ENCODE results near the gene SLC28A1. TPM values are rescaled to one million over a fixed set of nuclear protein-coding genes. Genes with fewer than 3 reads are reported as not detected.

The SLC28A1 gene
- total RNA-seq, 4 donors from 2014 or later: 0.21 to 0.43 TPM; not detected in 2

- TF ChIP-seq POLR2A (IDR thresholded peaks at IDR 0.05): no peak
- no peak for TF ChIP-seq CTCF (IDR thresholded peaks at IDR 0.05)
- Histone ChIP-seq H3K27ac (no peak overlapping the region), H3K27me3 (no peaks in the 10 kb centered on the region), H3K4me1 (no peaks in the 10 kb centered on the region), H3K4me3 (no peak overlapping the region), H3K9me3 (no peaks in the 10 kb centered on the region), H3K36me3 (no peaks in the 10 kb centered on the region)
- DNase-seq: no peak
- intact Hi-C loops (cut with DNase I; ENCODE audit: low total_unique reads): no loop called here
Observed at GRCh38 chr15:84953726-84954125, 69.3 kb downstream of the SLC28A1 start.

DNA sequence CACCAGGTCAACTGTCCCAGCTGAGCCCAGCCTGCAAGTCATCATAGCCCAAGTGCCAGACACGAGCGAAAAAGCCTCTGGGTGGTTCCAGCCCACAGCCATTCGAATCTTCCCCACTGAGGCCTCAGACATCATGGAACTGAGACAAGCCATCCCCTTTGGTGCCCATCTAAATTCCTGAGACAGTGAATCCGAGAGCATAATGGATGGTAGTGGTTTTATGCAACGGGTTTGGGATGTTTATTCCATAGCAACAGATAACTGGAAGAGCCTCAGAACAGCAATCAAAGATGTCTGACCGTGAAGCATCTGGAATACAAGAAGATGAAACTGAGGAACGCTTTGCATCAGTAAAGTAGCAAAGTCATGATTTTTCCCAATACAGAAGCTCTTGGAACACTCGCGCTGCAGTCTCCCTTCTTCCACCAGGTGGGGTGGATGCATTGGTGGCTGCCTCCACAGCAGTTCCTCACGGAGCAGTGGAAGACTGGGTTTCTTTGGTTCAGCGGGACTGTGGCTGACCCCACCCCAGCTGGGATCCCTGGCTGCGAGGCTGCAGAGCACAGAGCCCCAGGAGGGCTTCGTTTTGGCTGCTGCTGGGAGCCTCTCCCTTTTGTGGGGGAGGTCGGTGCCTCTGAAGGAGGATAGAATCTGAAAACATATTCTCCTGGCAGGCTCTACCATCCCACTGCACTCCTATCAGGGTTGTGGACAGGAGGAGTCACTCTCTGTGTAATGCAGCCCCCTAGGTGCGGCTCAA lies 70.8 kb downstream of the SLC28A1 start:
- no peaks in the 10 kb centered on the region for H3K27me3 ChIP-seq
- H3K36me3 ChIP-seq: no peaks in the 10 kb centered on the region
- DNase-seq: peak; percentile 70 to 75

DNA sequence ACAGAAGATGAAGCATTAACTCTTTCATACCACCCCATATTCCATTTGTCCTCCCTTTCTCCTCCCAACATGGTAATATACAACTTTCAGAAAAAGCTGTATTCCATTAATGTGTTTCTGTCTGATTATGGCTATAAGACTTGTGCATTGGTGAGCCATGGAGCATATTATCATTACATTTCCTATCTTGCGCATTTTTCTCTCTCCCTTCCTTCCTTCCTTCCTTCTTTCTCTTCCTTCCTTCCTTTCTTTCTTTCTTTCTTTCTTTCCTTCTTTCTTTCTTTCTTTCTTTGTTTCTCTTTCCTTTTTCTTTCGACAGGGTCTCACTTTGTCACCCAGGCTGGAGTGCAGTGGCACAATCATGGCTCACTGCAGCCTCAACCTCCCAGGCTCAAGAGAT lies 71.7 kb downstream of the SLC28A1 start:
- DNase-seq: no peak
- H3K27ac ChIP-seq: no peak overlapping the region
- H3K4me3 ChIP-seq: no peak overlapping the region
- no peaks in the 10 kb centered on the region for H3K9me3 ChIP-seq
- no peak for TF ChIP-seq POLR2A (IDR thresholded peaks at IDR 0.05)
- no peak for TF ChIP-seq CTCF (IDR thresholded peaks at IDR 0.05)
- intact Hi-C loops (cut with DNase I; ENCODE audit: low total_unique reads): no loop called here
- no peaks in the 10 kb centered on the region for H3K4me1 ChIP-seq
- H3K36me3 ChIP-seq: no peaks in the 10 kb centered on the region
- no peaks in the 10 kb centered on the region for H3K27me3 ChIP-seq

More for the DNA sequence above, 70.8 kb downstream of the SLC28A1 start:
- intact Hi-C loops (cut with DNase I; ENCODE audit: low total_unique reads): no loop called here
- no peak overlapping the region for H3K4me3 ChIP-seq
- TF ChIP-seq CTCF (IDR thresholded peaks at IDR 0.05) (peak; percentile 79 to 90 (median 87)), POLR2A (IDR thresholded peaks at IDR 0.05) (no peak)
- no peaks in the 10 kb centered on the region for H3K4me1 ChIP-seq
- no peak overlapping the region for H3K27ac ChIP-seq
- no peaks in the 10 kb centered on the region for H3K9me3 ChIP-seq

DNA sequence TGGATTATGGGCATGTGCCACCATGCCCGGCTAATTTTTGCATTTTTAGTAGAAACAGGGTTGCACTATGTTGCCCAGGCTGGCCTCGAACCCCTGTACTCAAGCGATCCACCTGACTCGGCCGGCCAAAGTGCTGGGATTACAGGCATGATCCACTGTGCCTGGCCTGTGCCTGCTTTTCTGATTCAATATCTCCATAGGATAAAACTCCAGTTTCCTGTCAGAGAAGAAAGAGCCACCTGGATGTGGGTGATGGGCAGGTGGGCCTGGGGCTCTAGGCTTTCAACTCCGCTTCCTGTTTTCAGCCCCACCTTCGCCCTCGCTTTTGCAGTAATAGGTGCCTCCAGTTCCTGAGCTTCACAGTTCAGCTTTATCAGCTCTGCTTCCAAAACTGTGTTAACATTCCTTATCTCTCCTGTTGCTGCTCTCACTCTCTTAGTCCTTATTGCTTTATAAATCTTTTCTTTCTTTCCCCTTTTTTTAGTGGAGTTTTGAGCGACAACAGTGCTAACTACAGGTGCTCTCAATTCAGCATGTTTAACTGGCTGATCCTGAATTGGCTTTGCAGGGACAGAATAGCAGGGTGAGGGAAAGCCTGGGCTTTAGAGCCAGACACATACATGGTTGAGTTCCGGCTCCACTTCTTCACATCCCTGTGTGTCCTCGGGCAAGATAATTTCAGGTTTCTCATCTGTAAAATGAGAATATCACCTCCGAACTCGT lies 76.1 kb downstream of the SLC28A1 start:
- no peaks in the 10 kb centered on the region for H3K36me3 ChIP-seq
- no peaks in the 10 kb centered on the region for H3K4me1 ChIP-seq
- intact Hi-C loops (cut with DNase I; ENCODE audit: low total_unique reads): loop anchor here (10.0 kb wide), 1 partner anchor 84 kb away; no protein-coding TSS in a partner anchor
- H3K9me3 ChIP-seq: no peaks in the 10 kb centered on the region
- H3K4me3 ChIP-seq: no peak overlapping the region
- no peak for DNase-seq
- H3K27ac ChIP-seq: no peak overlapping the region
- TF ChIP-seq POLR2A (IDR thresholded peaks at IDR 0.05) (no peak), CTCF (IDR thresholded peaks at IDR 0.05) (no peak)
- H3K27me3 ChIP-seq: no peaks in the 10 kb centered on the region

GRCh38 chr15:84961114-84961452 lies 76.6 kb downstream of the SLC28A1 start:
- intact Hi-C loops (cut with DNase I; ENCODE audit: low total_unique reads): loop anchor here (10.0 kb wide), 1 partner anchor 84 kb away; no protein-coding TSS in a partner anchor

More at GRCh38 chr15:84961114-84961452, 76.6 kb downstream of the SLC28A1 start:
- TF ChIP-seq POLR2A (IDR thresholded peaks at IDR 0.05) (no peak), CTCF (IDR thresholded peaks at IDR 0.05) (no peak)
- no peak for DNase-seq
- H3K9me3 ChIP-seq: no peaks in the 10 kb centered on the region
- no peaks in the 10 kb centered on the region for H3K4me1 ChIP-seq
- H3K27me3 ChIP-seq: no peaks in the 10 kb centered on the region
- H3K4me3 ChIP-seq: no peak overlapping the region
- no peak overlapping the region for H3K27ac ChIP-seq
- no peaks in the 10 kb centered on the region for H3K36me3 ChIP-seq
